ENCODE measurements around the gene LRRC14B. TPM values are rescaled to one million over a fixed set of nuclear protein-coding genes. Genes with fewer than 3 reads are reported as not detected.
A peak's percentile ranks its signal among the peaks of the same experiment; 100 is the strongest.
"Not testable (repeated sequence)": the region's sequence is repeated elsewhere in the genome, so short reads cannot be mapped to it uniquely, and the experiment has no call there.

LRRC14B gene
- total RNA-seq, 1 donor from 2014 or later, result not detected

- H3K4me3 ChIP-seq, result peak overlapping the region; percentile 79
- H3K9me3 Mint-ChIP-seq, result no peaks in the 10 kb centered on the region
- H3K27ac ChIP-seq, result no peak overlapping the region
Observed at GRCh38 chr5:219991-220390, 28.7 kb downstream of the LRRC14B start.

GRCh38 chr5:222951-223715 lies 31.8 kb downstream of the LRRC14B start:
- not testable (repeated sequence) for H3F3A ChIP-seq (ENCODE audit: low read depth); H3K36me3 ChIP-seq; H3K9ac ChIP-seq; H3K9me3 Mint-ChIP-seq; DNase-seq (ENCODE audit: low spot score); H3K27ac Mint-ChIP-seq; H3K27me3 ChIP-seq; H3K27me3 Mint-ChIP-seq (ENCODE audit: insufficient read depth, low read depth); H3K27ac ChIP-seq; H3K4me3 ChIP-seq; H3K9me3 ChIP-seq (ENCODE audit: low read depth); H2AFZ ChIP-seq (replicated peaks); H3K4me2 ChIP-seq; H3K4me3 Mint-ChIP-seq
- Histone ChIP-seq H4K20me1 (ENCODE audit: low read depth) (peaks cover 48% of the 10 kb centered on the region), H3K79me2 (ENCODE audit: low read depth) (peaks cover 54% of the 10 kb centered on the region), H3K4me1 (peaks cover 12% of the 10 kb centered on the region)
- Mint-ChIP-seq H3K36me3 (peaks cover 23% of the 10 kb centered on the region), H3K4me1 (peaks cover 17% of the 10 kb centered on the region)

More at GRCh38 chr5:219991-220390, 28.7 kb downstream of the LRRC14B start:
- Mint-ChIP-seq H3K27ac (no peak overlapping the region), H3K4me3 (peak overlapping the region; percentile 98), H3K27me3 (ENCODE audit: insufficient read depth, low read depth) (peaks cover 4% of the 10 kb centered on the region), H3K4me1 (peaks cover 29% of the 10 kb centered on the region), H3K36me3 (peaks cover 7% of the 10 kb centered on the region)
- Histone ChIP-seq H3K4me2 (peak overlapping the region; percentile 87), H2AFZ (replicated peaks) (no peak overlapping the region), H3K9ac (no peak overlapping the region), H3F3A (ENCODE audit: low read depth) (no peaks in the 10 kb centered on the region), H3K36me3 (no peaks in the 10 kb centered on the region), H3K9me3 (ENCODE audit: low read depth) (no peaks in the 10 kb centered on the region), H3K4me1 (peaks cover 16% of the 10 kb centered on the region), H3K27me3 (no peaks in the 10 kb centered on the region), H3K79me2 (ENCODE audit: low read depth) (peaks cover 69% of the 10 kb centered on the region), H4K20me1 (ENCODE audit: low read depth) (peaks cover 48% of the 10 kb centered on the region)
- TF ChIP-seq, protein P1, sequence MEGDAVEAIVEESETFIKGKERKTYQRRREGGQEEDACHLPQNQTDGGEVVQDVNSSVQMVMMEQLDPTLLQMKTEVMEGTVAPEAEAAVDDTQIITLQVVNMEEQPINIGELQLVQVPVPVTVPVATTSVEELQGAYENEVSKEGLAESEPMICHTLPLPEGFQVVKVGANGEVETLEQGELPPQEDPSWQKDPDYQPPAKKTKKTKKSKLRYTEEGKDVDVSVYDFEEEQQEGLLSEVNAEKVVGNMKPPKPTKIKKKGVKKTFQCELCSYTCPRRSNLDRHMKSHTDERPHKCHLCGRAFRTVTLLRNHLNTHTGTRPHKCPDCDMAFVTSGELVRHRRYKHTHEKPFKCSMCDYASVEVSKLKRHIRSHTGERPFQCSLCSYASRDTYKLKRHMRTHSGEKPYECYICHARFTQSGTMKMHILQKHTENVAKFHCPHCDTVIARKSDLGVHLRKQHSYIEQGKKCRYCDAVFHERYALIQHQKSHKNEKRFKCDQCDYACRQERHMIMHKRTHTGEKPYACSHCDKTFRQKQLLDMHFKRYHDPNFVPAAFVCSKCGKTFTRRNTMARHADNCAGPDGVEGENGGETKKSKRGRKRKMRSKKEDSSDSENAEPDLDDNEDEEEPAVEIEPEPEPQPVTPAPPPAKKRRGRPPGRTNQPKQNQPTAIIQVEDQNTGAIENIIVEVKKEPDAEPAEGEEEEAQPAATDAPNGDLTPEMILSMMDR (IDR thresholded peaks at IDR 0.05), result no peak
- no peak for TF ChIP-seq EZH2phosphoT487 (IDR thresholded peaks at IDR 0.05)
- DNase-seq (ENCODE audit: low spot score), result no peak

- no peak for DNase-seq (ENCODE audit: low spot score)
- H3K9me3 Mint-ChIP-seq, result no peaks in the 10 kb centered on the region
- Histone ChIP-seq H3K27me3 (no peaks in the 10 kb centered on the region), H3K36me3 (peaks cover under 1% of the 10 kb centered on the region), H3K9me3 (ENCODE audit: low read depth) (no peaks in the 10 kb centered on the region), H3F3A (ENCODE audit: low read depth) (no peaks in the 10 kb centered on the region), H3K27ac (no peak overlapping the region), H3K9ac (no peak overlapping the region), H3K79me2 (ENCODE audit: low read depth) (peaks cover 49% of the 10 kb centered on the region), H4K20me1 (ENCODE audit: low read depth) (peaks cover 46% of the 10 kb centered on the region), H3K4me2 (no peak overlapping the region), H2AFZ (replicated peaks) (no peak overlapping the region), H3K4me3 (no peak overlapping the region), H3K4me1 (peaks cover 12% of the 10 kb centered on the region)
- TF ChIP-seq EZH2phosphoT487 (IDR thresholded peaks at IDR 0.05) (no peak), EZH2 (IDR thresholded peaks at IDR 0.05) (no peak)
- TF ChIP-seq, protein P1 (IDR thresholded peaks at IDR 0.05), result no peak
- peaks cover 24% of the 10 kb centered on the region for H3K36me3 Mint-ChIP-seq
- no peak overlapping the region for H3K4me3 Mint-ChIP-seq
- peaks cover 4% of the 10 kb centered on the region for H3K27me3 Mint-ChIP-seq (ENCODE audit: insufficient read depth, low read depth)
- no peak overlapping the region for H3K27ac Mint-ChIP-seq
- H3K4me1 Mint-ChIP-seq, result peaks cover 17% of the 10 kb centered on the region
Observed at GRCh38 chr5:223791-224190, 32.5 kb downstream of the LRRC14B start.

DNA sequence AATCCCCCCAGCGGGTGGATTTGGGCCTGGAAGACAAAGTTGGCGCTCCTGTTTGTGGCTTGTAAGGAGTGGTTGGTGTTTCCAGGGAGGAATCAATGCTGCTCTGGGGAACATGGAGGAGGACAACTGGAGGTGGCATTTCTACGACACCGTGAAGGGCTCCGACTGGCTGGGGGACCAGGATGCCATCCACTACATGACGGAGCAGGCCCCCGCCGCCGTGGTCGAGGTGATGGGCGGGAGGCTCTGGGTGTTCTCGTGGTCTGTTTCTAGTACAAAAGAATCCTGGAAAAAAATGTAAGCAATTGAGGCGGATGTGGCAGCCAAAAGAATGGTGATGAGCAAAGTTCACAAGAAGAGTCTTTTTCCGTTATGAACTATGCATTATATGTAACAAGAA lies 34.0 kb downstream of the LRRC14B start:
- TF ChIP-seq EZH2 (IDR thresholded peaks at IDR 0.05), result no peak
- H3K27ac Mint-ChIP-seq, result no peak overlapping the region
- Histone ChIP-seq H3K4me3 (no peak overlapping the region), H3K9me3 (ENCODE audit: low read depth) (no peaks in the 10 kb centered on the region), H3K79me2 (ENCODE audit: low read depth) (peaks cover 34% of the 10 kb centered on the region), H3K27ac (no peak overlapping the region), H4K20me1 (ENCODE audit: low read depth) (peaks cover 31% of the 10 kb centered on the region), H3K9ac (no peak overlapping the region), H2AFZ (replicated peaks) (no peak overlapping the region), H3K36me3 (peaks cover 8% of the 10 kb centered on the region), H3F3A (ENCODE audit: low read depth) (no peaks in the 10 kb centered on the region), H3K4me1 (no peaks in the 10 kb centered on the region), H3K27me3 (no peaks in the 10 kb centered on the region), H3K4me2 (no peak overlapping the region)
- no peak for DNase-seq (ENCODE audit: low spot score)
- peaks cover 31% of the 10 kb centered on the region for H3K36me3 Mint-ChIP-seq
- peaks cover 2% of the 10 kb centered on the region for H3K27me3 Mint-ChIP-seq (ENCODE audit: insufficient read depth, low read depth)
- H3K4me3 Mint-ChIP-seq, result no peak overlapping the region
- peaks cover 6% of the 10 kb centered on the region for H3K4me1 Mint-ChIP-seq
- H3K9me3 Mint-ChIP-seq, result no peaks in the 10 kb centered on the region

GRCh38 chr5:227375-227774 lies 36.1 kb downstream of the LRRC14B start:
- H3K4me2 ChIP-seq; H3K4me1 ChIP-seq; H3K4me3 Mint-ChIP-seq; H2AFZ ChIP-seq (replicated peaks); H3K27ac ChIP-seq; H3K36me3 ChIP-seq; H3K4me1 Mint-ChIP-seq; H3K9me3 Mint-ChIP-seq; H3K27me3 ChIP-seq; H3K27me3 Mint-ChIP-seq (ENCODE audit: insufficient read depth, low read depth); H3F3A ChIP-seq (ENCODE audit: low read depth); H3K27ac Mint-ChIP-seq; H3K4me3 ChIP-seq; H3K9ac ChIP-seq; DNase-seq (ENCODE audit: low spot score); H3K9me3 ChIP-seq (ENCODE audit: low read depth): not testable (repeated sequence)
- Histone ChIP-seq H4K20me1 (ENCODE audit: low read depth) (peaks cover 10% of the 10 kb centered on the region), H3K79me2 (ENCODE audit: low read depth) (peaks cover 13% of the 10 kb centered on the region)
- peaks cover 39% of the 10 kb centered on the region for H3K36me3 Mint-ChIP-seq

All from neural progenitor cell (in vitro differentiated cells).